ENCODE data around the gene DCC. TPM values are rescaled to one million over a fixed set of nuclear protein-coding genes. Genes with fewer than 3 reads are reported as not detected.

Gene DCC
- total RNA-seq, 1 experiment from 2014 or later, result not detected

- TF ChIP-seq JUND (IDR thresholded peaks at IDR 0.05) (no peak), TCF7L2 (IDR thresholded peaks at IDR 0.05; ENCODE audit: borderline replicate concordance, extremely low read depth, insufficient read depth, insufficient read length) (no peak), REST (IDR thresholded peaks at IDR 0.05; ENCODE audit: low read depth) (no peak), ZFX (IDR thresholded peaks at IDR 0.05) (no peak), YY1 (IDR thresholded peaks at IDR 0.05; ENCODE audit: extremely low read depth, insufficient replicate concordance, low read depth, low read length) (no peak), FOSL1 (IDR thresholded peaks at IDR 0.05; ENCODE audit: low read depth) (no peak), EZH2 (IDR thresholded peaks at IDR 0.05) (no peak)
- H3K9ac ChIP-seq (ENCODE audit: low read length), result no peak overlapping the region
- no peak overlapping the region for H3K4me2 ChIP-seq (ENCODE audit: low read length)
- H3K27me3 ChIP-seq (ENCODE audit: insufficient read depth, low read length), result no peaks in the 10 kb centered on the region
- ChIA-PET CTCF (no interaction called here), RAD21 (ENCODE audit: low non-redundant PET in 1 of 2, low total read pairs in 2 of 2, uncharacterized antibody in 2 of 2, unreplicated experiment in 2 of 2) (no interaction called here), POLR2A (no interaction called here)
- H2AFZ ChIP-seq (ENCODE audit: low read depth, low read length, poor library complexity, severe bottlenecking), result no peak overlapping the region
- no peaks in the 10 kb centered on the region for H3K9me2 ChIP-seq (ENCODE audit: insufficient read depth)
- no peaks in the 10 kb centered on the region for H3K79me2 ChIP-seq (ENCODE audit: insufficient read depth, low read length)
- H3K36me3 ChIP-seq (ENCODE audit: control insufficient read depth in 1 of 2, insufficient read depth in 2 of 2, low read length in 2 of 2), result no peaks in the 10 kb centered on the region
- no peak for DNase-seq (ENCODE audit: low read depth, low spot score)
- intact Hi-C loops (cut with micrococcal nuclease), result no loop called here
- H4K20me1 ChIP-seq (ENCODE audit: insufficient read depth), result no peaks in the 10 kb centered on the region
- no peak for ATAC-seq
- no peak overlapping the region for H3K27ac ChIP-seq (ENCODE audit: low read depth, low read length)
- no TSS peak for BruUV-seq (replicated peaks)
- H3K4me3 ChIP-seq (replicated peaks in 1 of 2; ENCODE audit: low read depth in 1 of 2, low read length in 2 of 2), result no peak overlapping the region
- peaks cover 8 to 17% of the 10 kb centered on the region in 2 experiments; a peak in 2 of 4 replicates for H3K9me3 ChIP-seq (ENCODE audit: control insufficient read depth in 1 of 2, insufficient read depth in 1 of 2, low read depth in 1 of 2, low read length in 2 of 2)
- H3K4me1 ChIP-seq (ENCODE audit: control insufficient read depth in 1 of 2, insufficient read depth in 2 of 2, low read length in 2 of 2), result no peaks in the 10 kb centered on the region; a peak in 1 of 4 replicates
Observed at GRCh38 chr18:53305461-53305860, 965.5 kb downstream of the DCC start.

DNA sequence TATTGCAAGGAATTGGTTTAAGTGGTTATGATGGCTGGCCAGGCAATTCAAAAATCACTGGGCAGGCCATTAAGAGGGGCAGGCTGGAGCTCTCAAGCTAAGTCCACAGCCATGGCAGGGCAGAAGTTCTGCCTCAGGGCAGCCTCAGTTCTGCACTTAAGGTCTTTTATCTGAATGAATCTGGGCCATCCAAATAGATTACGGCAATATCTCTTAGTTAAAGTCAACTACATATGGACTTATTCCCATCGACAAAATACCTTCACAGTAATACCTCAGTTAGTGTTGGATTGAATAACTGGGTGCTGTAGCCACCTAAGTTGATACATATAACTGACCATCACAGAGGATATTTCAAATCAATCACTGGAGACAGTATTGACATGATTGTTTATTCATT, 979.6 kb downstream of the DCC start:
- H3K4me3 ChIP-seq (replicated peaks in 1 of 2; ENCODE audit: low read depth in 1 of 2, low read length in 2 of 2), result no peak overlapping the region
- intact Hi-C loops (cut with micrococcal nuclease), result no loop called here
- CTCF ChIA-PET, result no interaction called here

More for the DNA sequence above, 979.6 kb downstream of the DCC start:
- no peak for TF ChIP-seq REST (IDR thresholded peaks at IDR 0.05; ENCODE audit: low read depth)
- no peak for TF ChIP-seq TCF7L2 (IDR thresholded peaks at IDR 0.05; ENCODE audit: borderline replicate concordance, extremely low read depth, insufficient read depth, insufficient read length)
- no peak for TF ChIP-seq YY1 (IDR thresholded peaks at IDR 0.05; ENCODE audit: extremely low read depth, insufficient replicate concordance, low read depth, low read length)
- TF ChIP-seq, protein P1, sequence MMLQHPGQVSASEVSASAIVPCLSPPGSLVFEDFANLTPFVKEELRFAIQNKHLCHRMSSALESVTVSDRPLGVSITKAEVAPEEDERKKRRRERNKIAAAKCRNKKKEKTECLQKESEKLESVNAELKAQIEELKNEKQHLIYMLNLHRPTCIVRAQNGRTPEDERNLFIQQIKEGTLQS (IDR thresholded peaks at IDR 0.05), result no peak
- TF ChIP-seq EGR1 (IDR thresholded peaks at IDR 0.05; ENCODE audit: low read depth), result no peak
- TF ChIP-seq RAD21 (IDR thresholded peaks at IDR 0.05; ENCODE audit: low read depth), result no peak
- TF ChIP-seq SRF (IDR thresholded peaks at IDR 0.05; ENCODE audit: low read depth), result no peak
- no peak for TF ChIP-seq ELF1 (IDR thresholded peaks at IDR 0.05; ENCODE audit: borderline replicate concordance, low read depth)
- TF ChIP-seq ZFX (IDR thresholded peaks at IDR 0.05), result no peak
- TF ChIP-seq FOSL1 (IDR thresholded peaks at IDR 0.05; ENCODE audit: low read depth), result no peak
- no peak for TF ChIP-seq CEBPB (IDR thresholded peaks at IDR 0.05; ENCODE audit: low read depth)
- BruUV-seq (replicated peaks), result no TSS peak
- no peaks in the 10 kb centered on the region for H3K9me2 ChIP-seq (ENCODE audit: insufficient read depth)
- H3K27me3 ChIP-seq (ENCODE audit: insufficient read depth, low read length), result no peaks in the 10 kb centered on the region
- no peak overlapping the region for H2AFZ ChIP-seq (ENCODE audit: low read depth, low read length, poor library complexity, severe bottlenecking)
- no peaks in the 10 kb centered on the region for H3K4me1 ChIP-seq (ENCODE audit: control insufficient read depth in 1 of 2, insufficient read depth in 2 of 2, low read length in 2 of 2)
- no peaks in the 10 kb centered on the region for H3K79me2 ChIP-seq (ENCODE audit: insufficient read depth, low read length)
- H3K27ac ChIP-seq (ENCODE audit: low read depth, low read length), result no peak overlapping the region
- ATAC-seq (no peak), DNase-seq (ENCODE audit: low read depth, low spot score) (no peak)
- H4K20me1 ChIP-seq (ENCODE audit: insufficient read depth), result no peaks in the 10 kb centered on the region
- no peaks in the 10 kb centered on the region for H3K36me3 ChIP-seq (ENCODE audit: control insufficient read depth in 1 of 2, insufficient read depth in 2 of 2, low read length in 2 of 2)
- H3K9ac ChIP-seq (ENCODE audit: low read length), result no peak overlapping the region
- ChIA-PET POLR2A (no interaction called here), RAD21 (ENCODE audit: low non-redundant PET in 1 of 2, low total read pairs in 2 of 2, uncharacterized antibody in 2 of 2, unreplicated experiment in 2 of 2) (no interaction called here)
- H3K9me3 ChIP-seq (ENCODE audit: control insufficient read depth in 1 of 2, insufficient read depth in 1 of 2, low read depth in 1 of 2, low read length in 2 of 2), result peaks cover 0 to 3% of the 10 kb centered on the region in 2 experiments; a peak in 2 of 4 replicates
- H3K4me2 ChIP-seq (ENCODE audit: low read length), result no peak overlapping the region

Measured in HCT116 (cell line).